Testis (tissue), 3 donors: ENCODE measurements around the gene API5. TPM values are rescaled to one million over a fixed set of nuclear protein-coding genes. Genes with fewer than 3 reads are reported as not detected.
"Not testable (repeated sequence)": the region's sequence is repeated elsewhere in the genome, so short reads cannot be mapped to it uniquely, and the experiment has no call there.

ENCODE experiments used
- DNase-seq: peaks from one replicate; pipeline ENCODE4 v3.0.0-alpha.2; 2019
- H3K27ac ChIP-seq, 2 donors: fragments of 200-600 bp; sonication (generic); one replicate each; pipeline ENCODE4 v1.5.1; 2019
- H3K27me3 ChIP-seq: fragments of 200-600 bp; sonication (generic); one replicate; pipeline ENCODE4 v1.5.1; 2019
- H3K36me3 ChIP-seq: fragments of 200-600 bp; sonication (generic); one replicate; pipeline ENCODE4 v1.5.1; 2017; ENCODE audit warnings: low read depth; ENCODE audit errors: missing control alignments
- H3K4me1 ChIP-seq: fragments of 200-600 bp; sonication (generic); one replicate; pipeline ENCODE4 v1.5.1; 2019
- H3K4me3 ChIP-seq, 2 donors: fragments of 200-600 bp; sonication (generic); one replicate each; pipeline ENCODE4 v1.5.1; 2017 to 2019
- H3K9me3 ChIP-seq: fragments of 200-600 bp; sonication (generic); one replicate; pipeline ENCODE4 v1.5.1; 2017
- CTCF ChIP-seq, 3 experiments: fragments of 450-650 bp in 2 of 3; fragments of 200-600 bp in 1 of 3; sonication (generic) in 1 of 3; IDR thresholded peaks; one replicate each; pipeline ENCODE4 v1.5.1; 2016 to 2019; ENCODE audit warnings: antibody characterized with exemption in 3 of 3, mild to moderate bottlenecking in 2 of 3, moderate library complexity in 1 of 3
- POLR2A ChIP-seq: fragments of 450-650 bp; IDR thresholded peaks from one replicate; pipeline ENCODE4 v1.6.1; 2017; ENCODE audit warnings: antibody characterized with exemption, mild to moderate bottlenecking, moderate library complexity
- WGBS, 2 donors: methylation state at CpG; one replicate each; pipeline ENCODE4 v1.1.5; 2018; 5-methylcytosine and 5-hydroxymethylcytosine counted together
- intact Hi-C: fragments of 100-400 bp; cut with DNase I; formaldehyde crosslinking; loops from one replicate; pipeline ENCODE4 v1.15.1; 2023; ENCODE audit warnings: low total_unique reads
- polyA plus RNA-seq: library from polyadenylated mRNA; stranded (reverse); fragments of 350-450 nt; fragmentation: Illumina TruSeq; extraction: RNeasy Lipid Tissue Mini Kit (QIAGEN cat#74804); gene quantifications from one replicate; pipeline ENCODE4 v1.2.3, GENCODE V29; 2014; ENCODE audit warnings: low read depth, low replicate concordance; ENCODE audit not compliant: insufficient read depth
- total RNA-seq, 2 donors: library from RNA; depleted of rRNA; stranded (reverse); fragments of >200 nt; gene quantifications; one replicate each; pipeline ENCODE4 v1.2.3, GENCODE V29; 2016

The API5 gene
- total and polyA plus RNA-seq, 3 donors from 2014 or later, result 51.4 to 74.9 (median 73.6) TPM

- H3K4me3 ChIP-seq, result no peak overlapping the region
- TF ChIP-seq CTCF (IDR thresholded peaks at IDR 0.05) (no peak), POLR2A (no peak)
- no peak overlapping the region for H3K27ac ChIP-seq
- DNase-seq, result no peak
- WGBS, 2 donors, result 98 to 99% methylated on average over 2 of the region's 2 CpGs
- no peaks in the 10 kb centered on the region for H3K36me3 ChIP-seq
- no peaks in the 10 kb centered on the region for H3K4me1 ChIP-seq
- intact Hi-C loops, result no loop called here
- no peaks in the 10 kb centered on the region for H3K9me3 ChIP-seq
- H3K27me3 ChIP-seq, result no peaks in the 10 kb centered on the region
Measured at GRCh38 chr11:43328482-43328881, 16.7 kb downstream of the API5 start.

- H3K4me1 ChIP-seq, result no peaks in the 10 kb centered on the region
- no peaks in the 10 kb centered on the region for H3K9me3 ChIP-seq
- H3K27ac ChIP-seq, result no peak overlapping the region
- H3K4me3 ChIP-seq, result no peak overlapping the region
- TF ChIP-seq CTCF (IDR thresholded peaks at IDR 0.05) (no peak), POLR2A (no peak)
- DNase-seq, result no peak
- no peaks in the 10 kb centered on the region for H3K27me3 ChIP-seq
- intact Hi-C loops, result no loop called here
- H3K36me3 ChIP-seq, result no peaks in the 10 kb centered on the region
Measured at GRCh38 chr11:43341159-43341558, 29.4 kb downstream of the API5 start.

- H3K4me1 ChIP-seq, H3K4me3 ChIP-seq, H3K9me3 ChIP-seq, H3K27ac ChIP-seq, H3K27me3 ChIP-seq, H3K36me3 ChIP-seq, DNase-seq, intact Hi-C loops: not testable (repeated sequence)
- WGBS, 2 donors, result 40% methylated on average over 5 of the region's 17 CpGs; no CpG with 5 or more reads in 1 of the 2 donors
Measured at GRCh38 chr11:43351426-43351825, 39.6 kb downstream of the API5 start.

- Histone ChIP-seq H3K36me3 (no peaks in the 10 kb centered on the region), H3K9me3 (no peaks in the 10 kb centered on the region), H3K4me1 (no peaks in the 10 kb centered on the region), H3K4me3 (no peak overlapping the region), H3K27me3 (no peaks in the 10 kb centered on the region), H3K27ac (no peak overlapping the region)
- WGBS, 2 donors, result 71 to 85% methylated on average over 4 of the region's 4 CpGs
- DNase-seq, result no peak
- intact Hi-C loops, result no loop called here
- TF ChIP-seq CTCF (IDR thresholded peaks at IDR 0.05) (no peak), POLR2A (no peak)
Measured at GRCh38 chr11:43354311-43354710, 42.5 kb downstream of the API5 start.

- Histone ChIP-seq H3K27ac (no peak overlapping the region), H3K4me1 (peaks cover 10% of the 10 kb centered on the region), H3K36me3 (no peaks in the 10 kb centered on the region), H3K4me3 (no peak overlapping the region), H3K27me3 (no peaks in the 10 kb centered on the region), H3K9me3 (no peaks in the 10 kb centered on the region)
- TF ChIP-seq CTCF (IDR thresholded peaks at IDR 0.05) (no peak), POLR2A (no peak)
- intact Hi-C loops, result no loop called here
- no peak for DNase-seq
Measured at GRCh38 chr11:43356336-43356735, 44.5 kb downstream of the API5 start.
